Epithelial cell of proximal tubule (primary cell): ENCODE measurements around the gene DUSP3. TPM values are rescaled to one million over a fixed set of nuclear protein-coding genes. Genes with fewer than 3 reads are reported as not detected.

Experiments
- DNase-seq: peaks from one replicate; pipeline ENCODE4 v3.0.0-alpha.2; 2011; ENCODE audit warnings: low read depth
- H3K4me3 ChIP-seq: 2 replicates; pipeline ENCODE4 v1.5.1; 2011; ENCODE audit warnings: low read depth, mild to moderate bottlenecking, low read length
- CTCF ChIP-seq: conservative IDR thresholded peaks from 2 replicates; pipeline ENCODE4 v1.5.1; 2012; ENCODE audit warnings: low read depth, mild to moderate bottlenecking, low read length
- total RNA-seq: library from RNA; depleted of rRNA; stranded (reverse); fragments of >200 nt; gene quantifications from 2 replicates; pipeline ENCODE4 v1.2.3, GENCODE V29; 2015

DUSP3 gene
- total RNA-seq, 1 donor from 2014 or later: 46.3 TPM

- no peak for TF ChIP-seq CTCF
- no peak overlapping the region for H3K4me3 ChIP-seq
- DNase-seq: no peak
Observed at GRCh38 chr17:43820759-43821158, 42.0 kb upstream of the DUSP3 start.

GRCh38 chr17:43818966-43819365, 40.2 kb upstream of the DUSP3 start:
- DNase-seq: no peak
- no peak overlapping the region for H3K4me3 ChIP-seq
- no peak for TF ChIP-seq CTCF

GRCh38 chr17:43817826-43818225, 39.0 kb upstream of the DUSP3 start:
- no peak overlapping the region for H3K4me3 ChIP-seq
- no peak for TF ChIP-seq CTCF
- no peak for DNase-seq

- no peak overlapping the region for H3K4me3 ChIP-seq
- no peak for DNase-seq
- TF ChIP-seq CTCF: no peak
Observed at GRCh38 chr17:43816336-43817320, 37.9 kb upstream of the DUSP3 start.

GRCh38 chr17:43814714-43815113, 35.9 kb upstream of the DUSP3 start:
- no peak overlapping the region for H3K4me3 ChIP-seq
- TF ChIP-seq CTCF: no peak
- DNase-seq: peak; percentile 25

GRCh38 chr17:43814026-43814425, 35.2 kb upstream of the DUSP3 start:
- TF ChIP-seq CTCF: no peak
- no peak for DNase-seq
- no peak overlapping the region for H3K4me3 ChIP-seq

- H3K4me3 ChIP-seq: no peak overlapping the region
- TF ChIP-seq CTCF: no peak
- no peak for DNase-seq
Observed at GRCh38 chr17:43813386-43813785, 34.6 kb upstream of the DUSP3 start.
